ENCODE results near the gene ZSCAN9.

ZSCAN9 gene

GRCh38 chr6:28220257-28221133 lies 4.6 kb upstream of the ZSCAN9 start:
- DNase-seq (ENCODE audit: low read depth): no peak

GRCh38 chr6:28224131-28225055 lies 682 bp upstream of the ZSCAN9 start:
- no peak for DNase-seq (ENCODE audit: low read depth)

GRCh38 chr6:28226460-28226859 lies 1.4 kb downstream of the ZSCAN9 start:
- DNase-seq (ENCODE audit: low read depth): no peak

- DNase-seq (ENCODE audit: low read depth): no peak
Observed at GRCh38 chr6:28232785-28233184, 7.7 kb downstream of the ZSCAN9 start.

GRCh38 chr6:28235912-28236452 lies 10.9 kb downstream of the ZSCAN9 start:
- no peak for DNase-seq (ENCODE audit: low read depth)

- DNase-seq (ENCODE audit: low read depth): no peak
Observed at GRCh38 chr6:28239636-28240035, 14.6 kb downstream of the ZSCAN9 start.

- DNase-seq (ENCODE audit: low read depth): no peak
Observed at GRCh38 chr6:28240471-28240870, 15.4 kb downstream of the ZSCAN9 start.

GRCh38 chr6:28243946-28244345 lies 18.9 kb downstream of the ZSCAN9 start:
- no peak for DNase-seq (ENCODE audit: low read depth)

GRCh38 chr6:28245206-28245941 lies 20.3 kb downstream of the ZSCAN9 start:
- no peak for DNase-seq (ENCODE audit: low read depth)

GRCh38 chr6:28248916-28249315 lies 23.8 kb downstream of the ZSCAN9 start:
- no peak for DNase-seq (ENCODE audit: low read depth)

- DNase-seq (ENCODE audit: low read depth): no peak
Observed at GRCh38 chr6:28250747-28251146, 25.7 kb downstream of the ZSCAN9 start.

- DNase-seq (ENCODE audit: low read depth): no peak
Observed at GRCh38 chr6:28251661-28252008, 26.6 kb downstream of the ZSCAN9 start.

- peak; percentile 69 for DNase-seq (ENCODE audit: low read depth)
Observed at GRCh38 chr6:28252009-28252975, 27.2 kb downstream of the ZSCAN9 start, which contains the start of gene ZKSCAN4. TSS of gene ZKSCAN4 (minus strand) at chr6:28252269. CDS start at chr6:28251980, 289 bp downstream.

- no peak for DNase-seq (ENCODE audit: low read depth)
Observed at GRCh38 chr6:28254121-28254519, 29.0 kb downstream of the ZSCAN9 start.

- DNase-seq (ENCODE audit: low read depth): no peak
Observed at GRCh38 chr6:28257042-28257441, 32.0 kb downstream of the ZSCAN9 start.

GRCh38 chr6:28258877-28259777 lies 34.1 kb downstream of the ZSCAN9 start, which contains the start of gene NKAPL:
TSS of gene NKAPL (plus strand) at chr6:28259297. CDS start at chr6:28259372, 75 bp downstream.
- peak; percentile 34 for DNase-seq (ENCODE audit: low read depth)

- no peak for DNase-seq (ENCODE audit: low read depth)
Observed at GRCh38 chr6:28263922-28264321, 38.8 kb downstream of the ZSCAN9 start.

- DNase-seq (ENCODE audit: low read depth): no peak
Observed at GRCh38 chr6:28264834-28265401, 39.8 kb downstream of the ZSCAN9 start.

GRCh38 chr6:28266563-28266961 lies 41.5 kb downstream of the ZSCAN9 start:
- DNase-seq (ENCODE audit: low read depth): no peak

All from stimulated activated CD8-positive, alpha-beta memory T cell treated with anti-CD3 and anti-CD28 coated beads, Interleukin-12 subunit alpha, Interleukin-12 subunit beta, amount 100 ng/mL, for 1 hour (primary cell).